Measurements from ENCODE around the gene TGFBR2. TPM values are rescaled to one million over a fixed set of nuclear protein-coding genes. Genes with fewer than 3 reads are reported as not detected.

Gene TGFBR2
- total and polyA plus RNA-seq, 2 of the 13 experiments (the other 11 are each of a cell fraction or from before 2014, with no cell fraction given): 82.2 to 187 TPM

DNA sequence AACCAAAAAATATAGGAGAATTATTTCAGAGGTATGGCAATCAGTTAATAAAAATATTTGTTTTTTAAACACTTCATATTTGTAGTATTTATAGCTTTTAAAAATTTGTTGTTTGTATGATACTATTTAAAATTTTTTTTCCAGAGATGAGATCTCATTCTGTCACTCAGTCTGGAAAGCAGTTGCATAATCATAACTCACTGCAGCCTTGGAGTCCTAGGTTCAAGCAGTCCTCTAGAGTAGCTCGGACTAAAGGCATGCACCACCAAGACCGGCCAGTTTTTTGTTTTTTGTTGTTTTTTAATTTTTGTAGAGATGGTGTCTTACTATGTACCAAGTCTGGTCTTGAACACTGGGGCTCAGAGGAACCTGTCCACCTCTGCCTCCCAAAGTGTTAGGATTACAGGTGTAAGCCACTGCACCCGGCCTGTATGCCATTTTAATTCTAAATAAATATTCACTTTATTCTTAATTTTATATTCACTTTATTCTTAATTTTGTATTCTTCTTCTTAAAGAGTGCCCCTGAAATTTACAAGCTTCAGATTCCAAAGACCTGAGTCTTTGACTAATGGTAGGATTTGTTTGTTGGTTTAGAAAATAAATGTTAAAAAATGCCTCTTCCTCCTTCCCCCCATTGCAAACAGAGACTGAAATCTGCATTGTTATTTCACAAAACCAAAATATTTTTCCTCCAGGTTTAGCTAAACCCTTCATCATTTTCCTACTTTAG lies 9.4 kb downstream of the TGFBR2 start (continued):
- TF ChIP-seq SP140L (CRISPR knock-in tag; IDR thresholded peaks at IDR 0.05; ENCODE audit: borderline replicate concordance) (no peak), CEBPG (CRISPR knock-in tag; IDR thresholded peaks at IDR 0.05) (peak; percentile 68), CENPT (CRISPR knock-in tag; IDR thresholded peaks at IDR 0.05; ENCODE audit: low read depth) (no peak), CEBPB (IDR thresholded peaks at IDR 0.05; ENCODE audit: borderline replicate concordance, low read depth, low read length) (peak; percentile 61; the same call in 1 of the 2 replicates), MEIS1 (CRISPR knock-in tag; IDR thresholded peaks at IDR 0.05; ENCODE audit: borderline replicate concordance) (no peak), MTF2 (CRISPR knock-in tag; IDR thresholded peaks at IDR 0.05; ENCODE audit: borderline replicate concordance) (no peak), MEIS2 (CRISPR knock-in tag; IDR thresholded peaks at IDR 0.05) (no peak), ZMYM2 (CRISPR knock-in tag; IDR thresholded peaks at IDR 0.05) (no peak), ZMYM3 (CRISPR knock-in tag; IDR thresholded peaks at IDR 0.05) (no peak), ZNF138 (CRISPR knock-in tag; IDR thresholded peaks at IDR 0.05; ENCODE audit: low read depth) (no peak), SAP130 (CRISPR knock-in tag; IDR thresholded peaks at IDR 0.05; ENCODE audit: low read depth) (0 out of 2 replicates have a peak, but pooled peaks have one; percentile 32), JUNB (CRISPR knock-in tag; IDR thresholded peaks at IDR 0.05; ENCODE audit: borderline replicate concordance) (no peak), ATF7 (IDR thresholded peaks at IDR 0.05) (no peak), ATF7 (CRISPR knock-in tag; IDR thresholded peaks at IDR 0.05) (no peak)

Measured in HepG2 (cell line).